ENCODE results near the gene ZNF74.

The ZNF74 gene

DNA sequence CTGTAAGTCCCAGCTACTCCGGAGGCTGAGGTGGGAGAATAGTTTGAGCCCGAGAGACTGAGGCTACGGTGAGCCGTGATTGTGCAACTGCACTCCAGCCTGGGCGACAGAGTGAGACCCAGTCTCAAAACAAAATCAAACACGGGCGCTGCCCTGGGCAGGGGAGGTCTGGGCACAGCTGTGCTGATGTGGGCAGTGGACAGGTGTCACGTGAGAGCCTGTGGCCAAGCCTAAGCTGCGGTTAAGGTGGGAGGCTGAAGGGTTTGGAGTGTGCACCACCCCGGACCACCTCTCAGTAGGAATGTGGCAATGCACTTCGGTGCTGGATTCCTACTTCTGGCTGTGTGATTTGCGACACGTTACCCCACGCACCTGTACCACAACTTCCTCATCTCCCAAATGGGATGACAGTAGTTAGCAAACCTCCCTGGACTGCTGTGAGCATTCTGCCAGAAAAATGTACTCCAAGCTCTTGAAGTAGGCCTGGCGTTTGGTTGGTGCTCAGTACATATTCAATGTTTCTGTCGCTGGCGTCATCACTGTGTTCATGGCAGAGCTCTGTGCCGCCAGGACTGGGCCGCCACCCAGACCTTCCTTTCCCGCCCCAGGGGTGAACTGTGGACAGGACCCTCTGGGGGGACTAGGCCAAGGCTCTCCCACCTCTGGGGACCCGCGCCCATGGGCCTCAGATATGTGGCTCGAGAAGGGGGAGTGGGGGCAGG is 807 bp upstream of the ZNF74 start:
- peak overlapping the region; percentile 63 for H3K27ac ChIP-seq (ENCODE audit: low read length)
- H3K4me1 ChIP-seq (ENCODE audit: control insufficient read depth in 1 of 2, insufficient read depth in 2 of 2, low read length in 2 of 2): peaks cover 8 to 15% of the 10 kb centered on the region in 2 donors
- H3K27me3 ChIP-seq (ENCODE audit: low read depth, low read length): no peaks in the 10 kb centered on the region
- H3K4me3 ChIP-seq (ENCODE audit: low read depth in 1 of 2, low read length in 2 of 2): peak overlapping the region; percentile 89 to 92
- no peaks in the 10 kb centered on the region for H3K36me3 ChIP-seq (ENCODE audit: control insufficient read depth in 1 of 2, insufficient read depth in 2 of 2, low read length in 2 of 2)
- H3K9me3 ChIP-seq (ENCODE audit: control insufficient read depth in 1 of 2, low read length in 2 of 2): no peaks in the 10 kb centered on the region

DNA sequence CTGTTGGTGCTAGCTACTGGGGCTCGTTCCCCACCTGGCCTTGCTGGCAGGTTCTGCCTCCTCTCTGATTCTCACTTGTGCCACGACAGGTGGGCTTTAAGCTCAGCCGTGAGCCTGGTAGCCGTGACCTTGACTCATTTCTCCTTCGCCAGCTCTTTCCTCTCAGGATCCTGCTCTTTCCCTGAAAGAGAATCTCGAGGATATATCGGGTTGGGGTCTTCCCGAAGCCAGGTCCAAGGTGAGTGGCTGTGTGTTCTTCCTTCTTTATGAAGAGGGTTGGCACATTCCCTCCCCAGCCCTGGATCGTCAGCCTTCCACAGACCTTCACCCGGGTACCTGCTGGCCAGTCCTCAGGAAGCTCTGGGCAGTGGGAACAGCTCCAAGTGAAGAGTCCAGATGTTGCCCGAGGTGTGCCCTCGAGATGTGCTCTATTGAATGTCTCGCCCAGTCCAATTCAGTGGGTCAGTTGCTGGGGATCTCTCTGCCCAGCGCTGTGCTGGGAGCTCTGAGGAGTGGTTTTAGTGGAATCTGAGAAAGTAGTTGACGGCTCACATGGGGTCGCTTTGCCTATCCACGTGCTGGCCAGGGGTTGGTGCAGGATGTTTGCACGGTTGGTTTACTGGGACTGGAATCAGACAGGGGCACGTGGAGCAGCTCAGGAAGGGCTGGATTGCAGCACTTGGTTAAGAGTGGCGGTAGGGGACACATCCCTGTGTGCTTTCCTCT is 1.4 kb downstream of the ZNF74 start:
- Histone ChIP-seq H3K27me3 (ENCODE audit: low read depth, low read length) (no peaks in the 10 kb centered on the region), H3K4me1 (ENCODE audit: control insufficient read depth in 1 of 2, insufficient read depth in 2 of 2, low read length in 2 of 2) (peaks cover 8 to 15% of the 10 kb centered on the region in 2 donors), H3K27ac (ENCODE audit: low read length) (no peak overlapping the region), H3K36me3 (ENCODE audit: control insufficient read depth in 1 of 2, insufficient read depth in 2 of 2, low read length in 2 of 2) (no peaks in the 10 kb centered on the region), H3K4me3 (ENCODE audit: low read depth in 1 of 2, low read length in 2 of 2) (peak overlapping the region in 1 of 2 donors; percentile 89), H3K9me3 (ENCODE audit: control insufficient read depth in 1 of 2, low read length in 2 of 2) (no peaks in the 10 kb centered on the region)

DNA sequence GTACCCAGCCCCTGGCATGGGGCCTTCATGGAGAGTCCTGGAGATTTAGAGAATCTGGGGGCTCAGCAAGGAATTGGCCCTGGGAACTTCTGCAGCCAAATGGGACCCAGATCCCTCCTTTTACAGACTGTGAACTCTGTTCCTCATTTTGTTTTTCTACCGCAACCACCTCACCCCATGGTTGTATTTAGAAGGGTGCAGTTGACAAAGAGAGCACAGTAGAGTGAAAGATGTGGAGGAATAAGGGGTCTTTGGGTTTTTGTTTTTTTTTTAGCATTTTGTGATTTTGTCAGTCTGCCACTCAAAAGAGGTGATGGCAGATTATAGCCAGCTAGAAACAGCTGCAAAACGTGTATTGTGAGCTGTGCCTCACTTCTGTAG is 1.9 kb downstream of the ZNF74 start:
- no peak overlapping the region for H3K4me3 ChIP-seq (ENCODE audit: low read depth in 1 of 2, low read length in 2 of 2)
- peaks cover 8 to 15% of the 10 kb centered on the region in 2 donors for H3K4me1 ChIP-seq (ENCODE audit: control insufficient read depth in 1 of 2, insufficient read depth in 2 of 2, low read length in 2 of 2)
- H3K9me3 ChIP-seq (ENCODE audit: control insufficient read depth in 1 of 2, low read length in 2 of 2): no peaks in the 10 kb centered on the region
- no peaks in the 10 kb centered on the region for H3K27me3 ChIP-seq (ENCODE audit: low read depth, low read length)
- peaks cover 0 to under 1% of the 10 kb centered on the region in 2 donors for H3K36me3 ChIP-seq (ENCODE audit: control insufficient read depth in 1 of 2, insufficient read depth in 2 of 2, low read length in 2 of 2)
- no peak overlapping the region for H3K27ac ChIP-seq (ENCODE audit: low read length)

DNA sequence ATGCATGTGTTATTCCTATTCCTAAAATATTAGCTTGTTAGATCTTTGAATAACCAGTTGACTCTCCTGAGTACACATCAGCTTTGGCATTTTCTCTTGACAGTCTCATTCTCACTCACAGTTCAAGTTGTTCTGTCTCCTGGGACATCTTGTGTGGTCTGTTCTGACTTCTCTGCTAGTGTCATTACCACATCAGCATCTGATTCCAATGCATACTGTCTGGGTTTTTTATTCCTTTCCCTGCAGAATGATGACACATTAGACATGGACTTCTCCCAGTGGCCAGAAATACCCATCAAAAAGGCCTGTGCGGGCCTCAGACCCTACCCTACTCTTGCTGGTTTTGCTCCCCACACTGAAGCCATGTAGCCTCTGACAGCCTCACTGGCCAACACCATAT is 2.7 kb downstream of the ZNF74 start:
- Histone ChIP-seq H3K27ac (ENCODE audit: low read length) (no peak overlapping the region), H3K27me3 (ENCODE audit: low read depth, low read length) (no peaks in the 10 kb centered on the region), H3K4me3 (ENCODE audit: low read depth in 1 of 2, low read length in 2 of 2) (no peak overlapping the region), H3K9me3 (ENCODE audit: control insufficient read depth in 1 of 2, low read length in 2 of 2) (no peaks in the 10 kb centered on the region), H3K36me3 (ENCODE audit: control insufficient read depth in 1 of 2, insufficient read depth in 2 of 2, low read length in 2 of 2) (peaks cover 0 to 7% of the 10 kb centered on the region in 2 donors), H3K4me1 (ENCODE audit: control insufficient read depth in 1 of 2, insufficient read depth in 2 of 2, low read length in 2 of 2) (peaks cover 8 to 15% of the 10 kb centered on the region in 2 donors)

DNA sequence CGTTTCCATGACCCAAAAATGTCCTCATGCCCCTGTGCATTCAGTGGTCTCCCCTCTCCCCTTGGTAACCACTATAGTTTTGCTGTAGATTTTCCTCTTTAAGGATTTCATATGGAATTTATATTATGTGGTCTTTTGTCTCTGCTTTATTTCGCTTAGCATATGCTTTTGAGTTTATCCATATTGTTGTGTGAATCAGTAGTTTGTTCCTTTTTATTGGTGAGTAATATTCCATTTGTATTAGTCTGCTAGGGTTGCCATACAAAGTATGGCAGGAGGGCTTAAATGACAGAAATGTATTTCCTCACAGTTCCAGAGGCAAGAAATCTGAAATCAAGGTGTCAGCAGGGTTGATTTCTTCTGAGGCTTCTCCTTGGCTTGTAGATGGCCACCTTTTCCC is 3.5 kb downstream of the ZNF74 start:
- H3K9me3 ChIP-seq (ENCODE audit: control insufficient read depth in 1 of 2, low read length in 2 of 2): no peaks in the 10 kb centered on the region
- no peak overlapping the region for H3K4me3 ChIP-seq (ENCODE audit: low read depth in 1 of 2, low read length in 2 of 2)
- peaks cover 8 to 15% of the 10 kb centered on the region in 2 donors for H3K4me1 ChIP-seq (ENCODE audit: control insufficient read depth in 1 of 2, insufficient read depth in 2 of 2, low read length in 2 of 2)
- no peak overlapping the region for H3K27ac ChIP-seq (ENCODE audit: low read length)
- H3K27me3 ChIP-seq (ENCODE audit: low read depth, low read length): no peaks in the 10 kb centered on the region
- H3K36me3 ChIP-seq (ENCODE audit: control insufficient read depth in 1 of 2, insufficient read depth in 2 of 2, low read length in 2 of 2): peaks cover 0 to 9% of the 10 kb centered on the region in 2 donors

DNA sequence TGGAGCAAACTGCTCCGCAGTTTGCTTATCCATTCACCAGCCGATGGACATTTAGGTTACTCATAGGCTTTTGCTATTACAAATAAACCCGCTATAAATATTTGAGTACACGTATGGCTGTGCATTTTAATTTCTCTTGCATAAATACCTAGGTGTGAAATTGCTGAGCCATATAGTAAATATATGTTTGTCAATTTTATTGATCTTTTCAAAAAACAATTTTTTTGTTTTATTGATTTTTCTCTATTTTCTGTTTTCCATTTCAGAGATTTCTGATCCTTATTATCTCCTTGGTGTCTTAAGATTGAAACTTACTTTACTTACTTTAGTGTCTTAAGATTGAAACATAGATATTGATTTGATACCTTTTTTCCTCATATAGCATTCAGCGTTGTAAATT is 4.5 kb downstream of the ZNF74 start:
- Histone ChIP-seq H3K4me3 (ENCODE audit: low read depth in 1 of 2, low read length in 2 of 2) (no peak overlapping the region), H3K27ac (ENCODE audit: low read length) (no peak overlapping the region), H3K9me3 (ENCODE audit: control insufficient read depth in 1 of 2, low read length in 2 of 2) (no peaks in the 10 kb centered on the region)

DNA sequence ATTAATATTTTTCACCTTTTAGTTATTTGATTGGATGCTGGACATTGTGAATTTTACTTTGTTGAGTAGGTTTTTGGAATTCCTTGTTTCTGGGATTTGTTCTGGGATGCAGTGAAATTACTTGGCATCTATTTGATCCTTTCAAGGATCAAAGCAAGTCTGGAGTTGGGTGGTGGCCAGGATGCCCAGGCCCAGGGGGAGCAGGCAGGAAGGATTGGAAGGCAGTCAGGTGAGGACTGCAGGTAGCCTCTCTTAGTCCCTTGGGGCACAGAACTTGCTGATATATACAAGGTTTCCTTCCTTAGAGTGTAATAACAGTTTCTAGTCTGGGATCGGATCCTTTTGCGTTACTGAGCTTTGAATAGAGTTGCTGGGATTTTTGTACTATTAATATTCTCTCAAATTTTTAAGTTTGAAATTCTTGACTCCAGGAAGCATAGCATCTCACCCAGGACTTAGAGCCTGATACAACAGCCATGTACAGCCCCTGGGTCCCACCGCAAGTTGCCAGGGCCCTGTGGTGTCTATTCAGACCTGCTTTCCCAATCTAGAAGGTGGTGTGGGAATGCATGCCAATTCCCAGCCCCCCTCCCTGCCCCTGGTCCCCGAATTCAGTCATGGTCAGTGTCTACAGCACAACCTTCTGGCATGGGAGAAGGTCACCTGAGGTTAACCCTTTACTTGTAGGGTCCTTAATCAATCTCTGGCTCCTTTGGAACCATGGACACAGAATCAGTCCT is 6.1 kb downstream of the ZNF74 start:
- H3K4me1 ChIP-seq (ENCODE audit: control insufficient read depth in 1 of 2, insufficient read depth in 2 of 2, low read length in 2 of 2): peaks cover 6 to 9% of the 10 kb centered on the region in 2 donors
- no peak overlapping the region for H3K4me3 ChIP-seq (ENCODE audit: low read depth in 1 of 2, low read length in 2 of 2)
- no peak overlapping the region for H3K27ac ChIP-seq (ENCODE audit: low read length)
- peaks cover 0 to 19% of the 10 kb centered on the region in 2 donors for H3K36me3 ChIP-seq (ENCODE audit: control insufficient read depth in 1 of 2, insufficient read depth in 2 of 2, low read length in 2 of 2)
- H3K27me3 ChIP-seq (ENCODE audit: low read depth, low read length): no peaks in the 10 kb centered on the region
- H3K9me3 ChIP-seq (ENCODE audit: control insufficient read depth in 1 of 2, low read length in 2 of 2): no peaks in the 10 kb centered on the region

More for the DNA sequence above, 4.5 kb downstream of the ZNF74 start:
- peaks cover 8 to 15% of the 10 kb centered on the region in 2 donors for H3K4me1 ChIP-seq (ENCODE audit: control insufficient read depth in 1 of 2, insufficient read depth in 2 of 2, low read length in 2 of 2)
- H3K36me3 ChIP-seq (ENCODE audit: control insufficient read depth in 1 of 2, insufficient read depth in 2 of 2, low read length in 2 of 2): peaks cover 0 to 15% of the 10 kb centered on the region in 2 donors
- no peaks in the 10 kb centered on the region for H3K27me3 ChIP-seq (ENCODE audit: low read depth, low read length)

DNA sequence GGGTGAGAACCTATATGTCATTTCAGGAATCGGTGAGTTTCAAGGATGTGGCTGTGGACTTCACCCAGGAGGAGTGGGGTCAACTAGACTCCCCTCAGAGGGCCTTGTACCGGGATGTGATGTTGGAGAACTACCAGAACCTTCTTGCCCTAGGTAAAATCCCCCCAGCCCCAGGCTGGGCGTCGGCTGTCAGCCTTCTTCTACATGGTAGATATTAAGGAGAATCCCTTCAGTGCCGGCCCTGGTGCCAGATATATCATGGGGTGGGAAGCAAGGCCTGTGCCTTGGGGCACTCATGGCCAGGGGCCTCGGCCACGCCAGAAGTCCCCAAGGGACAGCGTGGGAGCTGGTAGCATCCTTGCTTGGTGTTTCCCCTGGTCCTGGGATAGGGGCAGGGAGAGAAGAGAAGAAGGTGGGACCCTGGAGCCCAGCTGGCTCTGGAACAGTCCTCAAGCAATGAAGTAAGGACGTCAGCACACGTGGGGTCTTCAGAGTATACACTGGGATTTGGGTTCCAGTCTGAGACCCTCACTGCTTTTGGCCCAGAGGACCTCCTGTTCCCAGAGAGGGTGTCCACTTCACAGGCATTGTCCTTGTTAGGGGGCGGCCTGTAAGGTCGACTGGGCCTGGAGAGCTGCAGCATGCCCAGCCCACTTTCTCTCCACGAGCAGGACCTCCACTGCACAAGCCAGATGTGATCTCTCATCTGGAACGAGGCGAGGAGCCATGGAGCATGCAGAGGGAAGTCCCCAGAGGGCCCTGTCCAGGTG is 6.8 kb downstream of the ZNF74 start:
- peaks cover 0 to 27% of the 10 kb centered on the region in 2 donors for H3K36me3 ChIP-seq (ENCODE audit: control insufficient read depth in 1 of 2, insufficient read depth in 2 of 2, low read length in 2 of 2)
- peaks cover 0 to 1% of the 10 kb centered on the region in 2 donors for H3K4me1 ChIP-seq (ENCODE audit: control insufficient read depth in 1 of 2, insufficient read depth in 2 of 2, low read length in 2 of 2)
- no peaks in the 10 kb centered on the region for H3K9me3 ChIP-seq (ENCODE audit: control insufficient read depth in 1 of 2, low read length in 2 of 2)
- no peaks in the 10 kb centered on the region for H3K27me3 ChIP-seq (ENCODE audit: low read depth, low read length)
- no peak overlapping the region for H3K27ac ChIP-seq (ENCODE audit: low read length)
- no peak overlapping the region for H3K4me3 ChIP-seq (ENCODE audit: low read depth in 1 of 2, low read length in 2 of 2)

DNA sequence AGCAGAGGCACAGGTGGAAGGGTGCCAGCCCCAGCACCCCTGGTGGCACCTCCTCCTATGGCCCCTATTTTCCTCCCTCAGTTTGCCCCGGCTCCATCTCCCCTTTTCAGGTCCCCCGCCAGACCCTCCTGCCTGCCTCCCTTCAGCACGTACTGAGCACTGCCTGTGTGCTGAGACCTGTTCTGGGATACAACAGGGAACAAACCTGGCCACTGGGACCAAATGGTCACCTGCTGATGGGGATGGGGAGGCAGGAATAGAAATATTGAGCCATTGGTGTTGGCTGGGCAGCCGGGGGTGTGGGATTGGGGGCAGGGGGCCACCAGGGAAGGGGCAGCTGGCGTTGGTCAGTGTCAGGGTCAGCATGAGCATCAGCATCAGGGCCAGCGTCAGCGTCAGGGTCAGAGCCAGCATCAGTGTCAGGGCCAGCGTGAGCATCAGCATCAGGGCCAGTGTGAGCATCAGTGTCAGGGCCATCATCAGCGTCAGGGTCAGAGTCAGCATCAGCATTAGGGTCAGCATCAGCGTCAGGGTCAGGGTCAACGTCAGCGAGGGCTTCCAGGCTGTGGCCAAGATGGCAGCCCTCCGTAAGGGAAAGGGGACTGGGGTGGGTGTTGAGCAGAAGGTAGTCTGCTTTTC is 7.5 kb downstream of the ZNF74 start:
- no peak overlapping the region for H3K4me3 ChIP-seq (ENCODE audit: low read depth in 1 of 2, low read length in 2 of 2)
- peaks cover 0 to 34% of the 10 kb centered on the region in 2 donors for H3K36me3 ChIP-seq (ENCODE audit: control insufficient read depth in 1 of 2, insufficient read depth in 2 of 2, low read length in 2 of 2)
- no peaks in the 10 kb centered on the region for H3K9me3 ChIP-seq (ENCODE audit: control insufficient read depth in 1 of 2, low read length in 2 of 2)

DNA sequence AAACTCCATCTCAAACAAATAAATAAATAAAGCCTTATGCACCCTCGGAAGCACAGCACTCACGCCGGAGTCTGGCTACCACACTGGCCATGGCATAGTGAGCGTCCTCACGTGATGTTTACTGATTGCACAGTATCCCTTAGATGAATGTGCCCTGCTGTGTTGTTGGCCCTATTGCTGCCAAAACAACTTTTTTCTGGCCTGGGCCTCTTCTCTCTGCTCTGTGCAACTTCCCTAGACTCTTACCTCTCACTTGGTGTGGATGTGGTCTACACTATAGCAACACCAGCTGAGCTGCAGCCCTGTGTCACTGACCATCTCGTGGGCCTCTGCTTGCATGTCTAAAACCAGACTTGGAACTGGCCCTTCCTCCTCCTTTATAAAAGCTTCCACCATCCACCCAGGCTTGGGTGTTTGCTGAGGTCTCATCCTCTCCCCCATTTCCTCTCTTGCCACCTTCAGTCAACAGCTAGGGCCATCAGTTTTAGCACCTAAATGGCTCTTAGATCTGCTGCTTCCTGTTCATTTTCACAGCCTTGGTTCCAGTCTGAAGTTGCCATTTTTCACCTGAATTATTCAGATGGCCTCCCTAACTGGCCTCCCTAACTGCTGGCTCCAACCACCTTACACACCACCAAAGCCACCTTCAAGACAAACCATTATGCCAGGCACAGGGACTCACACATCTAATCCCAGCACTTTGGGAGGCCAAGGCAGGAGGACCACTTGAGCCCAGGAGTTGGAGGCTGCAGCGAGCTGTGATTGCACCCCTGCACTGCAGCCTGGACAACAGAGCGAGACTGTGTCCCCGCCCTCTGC is 9.2 kb downstream of the ZNF74 start:
- Histone ChIP-seq H3K27me3 (ENCODE audit: low read depth, low read length) (no peaks in the 10 kb centered on the region), H3K27ac (ENCODE audit: low read length) (no peak overlapping the region), H3K36me3 (ENCODE audit: control insufficient read depth in 1 of 2, insufficient read depth in 2 of 2, low read length in 2 of 2) (peaks cover 0 to 47% of the 10 kb centered on the region in 2 donors), H3K4me1 (ENCODE audit: control insufficient read depth in 1 of 2, insufficient read depth in 2 of 2, low read length in 2 of 2) (no peaks in the 10 kb centered on the region), H3K4me3 (ENCODE audit: low read depth in 1 of 2, low read length in 2 of 2) (no peak overlapping the region), H3K9me3 (ENCODE audit: control insufficient read depth in 1 of 2, low read length in 2 of 2) (no peaks in the 10 kb centered on the region)

More for the DNA sequence above, 7.5 kb downstream of the ZNF74 start:
- Histone ChIP-seq H3K4me1 (ENCODE audit: control insufficient read depth in 1 of 2, insufficient read depth in 2 of 2, low read length in 2 of 2) (no peaks in the 10 kb centered on the region), H3K27me3 (ENCODE audit: low read depth, low read length) (no peaks in the 10 kb centered on the region), H3K27ac (ENCODE audit: low read length) (no peak overlapping the region)
